CD4-positive, alpha-beta T cell treated with Interleukin-6 at 100 ng/mL for 8 hours (primary cell): ENCODE results near the gene PACRGL.
A peak's percentile ranks its signal among the peaks of the same experiment; 100 is the strongest.

Experiments used
- DNase-seq: peaks from one replicate; pipeline ENCODE4 v3.0.0-alpha.2; 2020; ENCODE audit warnings: mixed read lengths, low spot score

PACRGL gene

DNA sequence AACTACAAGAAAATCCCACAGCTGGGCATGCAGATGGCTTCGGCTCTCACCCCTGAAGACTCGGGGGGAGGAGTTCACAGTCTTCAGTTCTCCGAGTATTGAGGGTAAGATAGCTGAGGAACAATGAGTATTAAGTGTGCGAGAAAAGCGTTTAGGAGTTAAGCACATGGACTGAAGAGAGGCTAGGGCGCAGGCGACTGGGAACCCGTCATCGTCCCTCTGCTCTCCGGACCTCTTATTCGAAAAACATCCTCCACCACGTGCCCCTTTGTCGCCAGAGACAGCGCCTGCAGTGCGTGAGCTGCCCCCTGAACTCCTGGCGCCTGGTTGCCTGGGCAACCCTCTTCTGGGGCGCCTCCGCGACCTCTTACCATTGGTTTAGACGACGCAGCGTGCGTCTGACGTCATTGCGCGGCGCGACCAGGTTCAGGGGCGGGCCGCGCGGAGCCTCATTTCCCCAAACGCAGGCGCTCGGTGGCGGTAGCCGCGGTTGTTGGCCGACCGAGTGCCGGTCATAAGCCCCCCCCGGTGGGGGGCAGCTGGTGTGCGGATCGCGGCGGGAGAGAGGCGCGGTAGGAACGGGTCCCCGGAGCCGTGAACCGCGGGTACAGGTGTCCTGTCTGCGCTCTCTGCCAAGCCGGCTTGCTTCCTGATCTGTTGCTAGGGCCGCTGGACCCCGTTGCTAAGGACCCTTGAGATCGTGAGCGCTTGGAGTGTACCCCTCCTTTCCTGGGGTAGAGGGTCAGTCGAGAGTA lies at the start of gene PACRGL:
Gene PACRGL, plus strand, starts transcription at position 452 of the 755 bp plus-strand sequence. CDS start 4,024 bp downstream, outside the sequence.
- peak; percentile 88 for DNase-seq

DNA sequence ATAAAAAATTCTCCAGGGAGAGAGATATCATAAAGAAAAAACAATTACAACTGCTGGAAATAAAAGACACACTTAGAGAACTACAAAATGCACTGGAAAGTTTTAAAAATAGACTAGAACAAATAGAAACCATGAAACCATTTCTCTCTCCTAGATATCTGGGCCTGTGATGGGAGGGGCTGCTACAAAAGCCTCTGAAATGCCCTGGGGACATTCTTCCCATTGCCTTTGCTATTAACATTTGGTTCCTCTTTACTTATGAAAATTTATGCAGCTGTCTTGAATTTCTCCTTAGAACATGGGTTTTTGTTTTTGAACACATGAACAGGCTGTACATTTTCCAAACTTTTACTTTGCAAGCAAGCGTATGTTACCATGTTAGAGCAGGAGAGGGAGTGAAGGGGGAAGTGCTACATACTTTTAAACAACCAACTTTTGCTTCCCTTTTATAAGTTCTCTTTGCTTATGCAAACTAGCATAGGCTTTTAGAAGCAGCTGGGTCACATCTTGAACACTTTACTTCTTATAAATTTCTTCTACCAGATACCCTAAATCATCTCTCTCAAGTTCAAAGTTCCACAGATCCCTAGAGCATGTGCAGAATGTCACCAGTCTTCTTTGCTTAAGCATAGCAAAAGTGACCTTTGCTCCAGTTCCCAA lies 47.9 kb upstream of the PACRGL start:
- no peak for DNase-seq

DNA sequence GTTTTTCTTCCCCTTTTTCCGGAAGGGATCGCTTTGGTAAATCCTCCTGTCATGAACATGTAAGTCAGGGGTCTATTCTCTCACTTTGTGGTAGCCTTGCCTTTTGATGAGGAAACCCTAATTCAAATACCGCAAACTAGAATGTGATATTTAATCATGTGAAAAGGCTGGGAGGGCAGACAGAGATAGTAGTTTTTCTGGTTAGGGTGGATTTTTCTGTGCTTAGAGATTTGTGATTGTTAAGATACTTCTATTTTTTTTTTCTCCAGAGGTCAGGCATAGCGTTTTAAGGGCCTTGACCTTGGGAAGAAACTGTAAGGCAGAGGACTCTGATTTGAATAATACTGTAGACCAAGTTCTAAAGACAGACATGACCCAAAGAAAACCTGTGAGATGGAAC lies 41.8 kb upstream of the PACRGL start:
- DNase-seq: no peak

DNA sequence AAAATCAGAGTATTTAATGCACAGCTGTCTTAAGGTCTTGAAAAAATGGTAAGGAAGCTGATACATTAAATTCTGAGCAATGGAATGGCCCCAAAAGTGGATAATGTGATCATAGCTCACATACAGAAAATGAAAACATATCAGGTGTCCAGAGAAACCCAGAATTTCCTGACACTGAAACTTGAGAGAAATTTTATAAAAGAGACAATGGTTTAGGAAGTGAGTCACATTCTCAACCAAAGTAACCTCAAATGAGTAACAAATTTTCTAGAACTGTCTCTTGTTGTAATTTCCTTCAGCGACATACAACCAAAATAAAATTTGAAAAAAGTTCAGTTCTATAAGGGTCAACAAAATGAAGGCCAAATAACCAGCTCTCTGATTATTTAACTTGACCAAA lies 37.4 kb upstream of the PACRGL start:
- no peak for DNase-seq

DNA sequence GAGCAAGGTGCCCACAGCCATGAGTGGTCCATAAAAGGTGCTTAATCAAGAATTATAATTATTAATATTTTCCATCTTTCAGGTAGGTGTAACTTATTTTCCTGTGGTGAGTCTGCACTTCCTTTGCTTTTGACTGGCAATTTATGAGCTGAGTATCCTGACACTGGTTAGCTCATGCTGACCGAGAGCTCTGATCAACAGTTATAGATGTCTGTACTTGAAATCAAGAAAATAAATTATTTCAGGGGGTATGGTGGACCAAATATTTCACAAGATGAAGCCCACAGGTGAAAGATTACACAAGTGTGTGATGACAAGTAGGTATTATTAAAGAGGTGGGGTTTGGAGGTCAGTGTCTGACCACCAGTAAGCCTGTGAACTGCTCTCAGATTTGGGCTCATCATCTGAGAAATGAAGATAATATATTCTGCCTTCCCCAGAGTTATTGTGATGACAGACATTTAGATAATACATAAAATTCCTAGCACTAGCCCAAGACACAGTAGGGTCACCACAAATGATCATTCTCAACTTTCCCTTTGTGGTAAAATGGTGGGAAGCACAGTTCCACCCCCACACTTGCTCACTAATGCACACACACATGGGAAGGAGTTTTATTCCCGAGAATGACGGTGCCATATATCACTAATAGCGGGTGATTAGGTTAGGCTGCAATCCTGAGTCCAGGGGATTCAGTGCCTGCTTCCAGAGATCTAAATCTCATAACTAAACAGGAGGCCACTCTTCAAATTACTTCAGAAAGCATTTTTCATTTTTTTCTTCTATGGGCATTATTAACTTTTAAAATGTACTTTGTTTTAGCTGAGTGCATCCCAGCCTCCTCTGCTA lies 34.0 kb upstream of the PACRGL start:
- DNase-seq: no peak

DNA sequence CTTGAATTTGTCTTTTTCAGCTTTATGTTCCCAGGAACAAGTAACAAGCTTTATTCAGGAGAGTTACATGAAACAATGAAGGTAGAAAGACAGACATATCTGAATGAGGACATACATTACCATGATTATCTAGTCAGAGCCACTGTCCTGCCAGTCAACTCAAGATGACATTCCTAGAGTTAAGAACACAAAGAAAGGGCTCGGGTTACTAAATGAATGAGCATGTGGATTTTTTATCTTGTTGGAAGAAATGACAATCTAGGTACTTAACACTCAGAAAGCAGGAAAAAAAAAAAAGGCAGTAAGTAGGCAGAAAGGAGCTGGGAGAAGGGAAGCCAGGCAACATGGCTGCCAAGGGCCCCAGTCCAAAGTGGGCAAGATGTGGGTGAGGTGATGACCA lies 28.0 kb upstream of the PACRGL start:
- DNase-seq: no peak

DNA sequence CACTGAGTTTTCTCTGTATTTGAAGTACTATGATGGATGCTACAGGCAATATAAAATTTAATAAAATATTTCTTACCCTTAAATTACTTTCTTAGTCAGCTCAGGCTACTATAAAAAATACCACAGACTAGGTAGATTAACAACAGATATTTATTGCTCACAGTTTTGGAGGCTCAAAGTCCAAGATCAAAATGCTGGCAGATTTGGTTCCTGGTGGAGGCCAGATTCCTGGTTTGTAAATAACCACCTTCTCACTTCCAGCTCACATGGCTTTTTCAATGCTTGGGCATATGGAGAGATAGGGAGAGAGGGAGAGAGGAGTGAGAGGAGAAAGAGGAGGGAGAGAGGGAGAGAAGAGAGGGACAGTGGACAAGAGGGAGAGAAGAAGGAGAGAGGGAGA lies 24.5 kb upstream of the PACRGL start:
- DNase-seq: no peak

DNA sequence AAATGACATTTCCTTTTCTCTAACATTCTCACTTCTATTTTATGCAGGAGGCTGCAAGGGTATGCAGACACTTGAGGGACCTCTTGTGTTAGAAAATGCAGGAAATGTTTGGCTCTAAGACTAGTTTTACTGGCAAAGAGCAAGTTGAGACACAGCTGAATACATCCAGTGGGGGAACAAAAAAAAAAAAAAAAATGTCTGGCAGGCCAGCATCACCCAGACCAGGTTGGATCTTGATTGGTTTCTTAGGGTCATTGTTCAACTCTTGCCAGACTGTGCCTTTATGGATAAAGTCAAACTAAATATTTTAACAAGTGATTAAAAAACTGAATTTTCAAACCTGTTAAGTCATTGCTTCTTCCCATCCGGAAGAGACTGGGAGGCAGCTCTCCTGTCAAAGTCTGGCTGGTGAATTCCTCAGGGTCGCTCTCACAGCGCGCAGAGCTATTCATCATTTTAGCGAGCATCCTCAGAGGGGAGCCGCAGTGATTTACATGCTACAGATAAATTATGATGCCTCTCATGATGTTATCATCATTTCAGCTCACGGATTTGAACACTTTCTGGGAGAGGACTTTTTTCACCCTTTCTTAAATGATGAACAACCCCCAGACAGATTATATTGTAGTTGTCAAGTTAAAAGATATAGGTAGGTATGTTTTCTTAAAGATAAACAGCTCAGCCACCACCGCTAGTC lies 23.6 kb upstream of the PACRGL start:
- DNase-seq: no peak

DNA sequence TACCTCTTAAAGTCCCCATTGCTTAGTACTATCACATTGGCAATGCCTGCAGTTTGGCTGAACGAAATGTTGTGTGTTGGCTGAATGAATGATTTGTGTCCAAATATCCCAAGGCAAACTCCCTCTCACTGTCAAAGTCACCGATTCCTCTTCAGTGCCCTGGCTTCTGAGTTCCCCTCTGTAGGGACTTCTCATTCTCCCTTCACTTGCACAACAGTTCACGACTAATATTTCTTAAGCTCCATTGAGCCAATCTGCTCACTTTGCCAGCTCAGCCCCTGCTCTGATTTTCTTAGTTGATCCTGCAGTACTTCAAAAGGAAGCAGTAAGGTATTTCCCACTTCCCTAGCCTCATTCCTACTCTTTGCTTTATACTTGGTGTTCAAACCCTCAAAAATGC lies 21.9 kb upstream of the PACRGL start:
- no peak for DNase-seq

DNA sequence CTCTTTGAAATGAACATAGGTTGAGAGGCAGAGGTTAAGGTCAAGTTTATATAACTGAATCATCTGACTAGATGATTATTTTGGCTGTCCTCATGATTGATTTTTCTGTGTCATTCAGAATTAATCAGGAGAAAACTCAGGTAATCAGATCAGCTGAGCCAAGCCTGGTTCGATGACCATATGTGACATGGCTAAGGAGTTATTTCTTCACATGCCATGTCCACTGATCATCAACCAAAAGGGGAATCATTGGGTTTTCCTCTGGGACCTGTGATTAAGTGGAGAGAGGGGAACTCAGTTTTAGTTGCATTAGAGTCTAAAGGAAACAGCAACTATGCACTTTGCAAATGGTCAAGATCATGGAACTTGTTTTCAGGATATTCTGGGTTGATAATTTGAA lies 20.3 kb upstream of the PACRGL start:
- no peak for DNase-seq

DNA sequence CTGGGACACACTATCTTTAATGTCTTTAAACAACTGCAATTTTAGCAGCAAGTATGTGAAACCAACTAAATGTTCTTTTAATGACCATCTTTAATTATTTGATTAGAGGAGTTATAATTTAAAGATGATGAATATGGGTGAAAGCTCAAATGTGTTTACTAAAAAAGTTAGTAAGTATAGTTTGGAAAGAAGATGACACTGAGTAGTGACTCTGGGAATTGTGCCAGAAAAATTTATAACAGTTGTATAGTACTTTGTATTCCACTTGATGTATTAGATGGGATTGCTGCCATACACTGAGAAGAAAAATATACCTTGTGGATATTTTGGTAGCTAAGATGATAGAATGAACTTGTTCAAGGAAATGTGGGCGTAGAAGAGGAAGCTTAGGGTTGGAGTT lies 19.5 kb upstream of the PACRGL start:
- DNase-seq: no peak

DNA sequence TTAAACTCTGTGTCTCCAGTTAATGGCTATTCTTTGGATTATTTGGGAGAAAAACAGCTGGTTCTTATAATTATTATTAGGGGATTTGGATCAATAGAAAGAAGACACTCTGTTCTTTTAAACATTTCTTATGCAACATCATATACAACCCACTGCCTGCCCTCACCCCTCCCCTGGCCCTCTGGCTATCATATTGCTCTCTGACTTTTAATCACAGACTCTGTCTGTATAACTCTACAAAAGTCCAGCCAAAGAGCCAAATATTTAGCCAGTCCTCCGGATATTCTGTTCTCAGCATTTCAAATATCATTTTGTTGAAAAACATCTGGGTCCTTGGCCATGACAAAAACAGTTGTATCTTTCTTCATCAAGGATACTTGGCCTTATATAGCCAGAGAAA lies 19.0 kb upstream of the PACRGL start:
- no peak for DNase-seq

DNA sequence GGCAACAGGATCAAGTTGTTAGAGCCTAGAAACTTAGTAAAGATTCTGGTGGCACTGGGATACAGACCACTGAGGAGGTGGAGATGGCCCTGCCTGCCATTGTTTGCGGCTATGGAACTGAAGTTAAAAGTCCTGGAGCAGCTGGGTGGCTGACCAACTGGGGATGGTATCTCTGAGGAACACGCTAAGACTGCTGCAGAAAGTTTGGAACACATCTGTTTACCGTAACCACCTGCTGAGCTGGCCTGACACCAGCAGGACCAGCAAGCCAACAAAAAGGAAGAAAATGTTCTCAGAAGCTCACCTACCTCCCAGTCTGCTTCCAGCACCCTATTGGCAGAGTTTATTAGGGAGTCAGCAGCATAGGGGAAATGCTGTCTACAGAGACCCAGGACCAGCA lies 17.4 kb upstream of the PACRGL start:
- no peak for DNase-seq

DNA sequence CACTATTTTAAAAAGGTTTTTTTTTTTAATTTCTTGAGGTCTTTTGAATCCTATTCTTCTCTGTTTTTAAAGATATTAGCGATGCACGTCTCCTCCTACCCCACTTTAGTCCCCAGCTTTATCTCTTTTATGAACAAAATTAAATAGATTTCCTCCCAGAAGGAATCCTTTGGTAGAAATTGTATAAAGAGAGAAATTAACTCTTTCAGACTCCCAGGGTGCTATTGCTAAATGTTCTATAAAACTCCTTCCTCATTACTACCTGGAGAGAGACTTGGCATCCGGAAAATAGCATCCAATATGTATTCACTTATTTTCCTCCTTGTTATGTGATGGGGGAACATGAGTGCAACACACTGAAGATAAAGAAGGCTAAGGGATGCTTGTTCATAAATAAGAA lies 16.5 kb upstream of the PACRGL start:
- DNase-seq: no peak

DNA sequence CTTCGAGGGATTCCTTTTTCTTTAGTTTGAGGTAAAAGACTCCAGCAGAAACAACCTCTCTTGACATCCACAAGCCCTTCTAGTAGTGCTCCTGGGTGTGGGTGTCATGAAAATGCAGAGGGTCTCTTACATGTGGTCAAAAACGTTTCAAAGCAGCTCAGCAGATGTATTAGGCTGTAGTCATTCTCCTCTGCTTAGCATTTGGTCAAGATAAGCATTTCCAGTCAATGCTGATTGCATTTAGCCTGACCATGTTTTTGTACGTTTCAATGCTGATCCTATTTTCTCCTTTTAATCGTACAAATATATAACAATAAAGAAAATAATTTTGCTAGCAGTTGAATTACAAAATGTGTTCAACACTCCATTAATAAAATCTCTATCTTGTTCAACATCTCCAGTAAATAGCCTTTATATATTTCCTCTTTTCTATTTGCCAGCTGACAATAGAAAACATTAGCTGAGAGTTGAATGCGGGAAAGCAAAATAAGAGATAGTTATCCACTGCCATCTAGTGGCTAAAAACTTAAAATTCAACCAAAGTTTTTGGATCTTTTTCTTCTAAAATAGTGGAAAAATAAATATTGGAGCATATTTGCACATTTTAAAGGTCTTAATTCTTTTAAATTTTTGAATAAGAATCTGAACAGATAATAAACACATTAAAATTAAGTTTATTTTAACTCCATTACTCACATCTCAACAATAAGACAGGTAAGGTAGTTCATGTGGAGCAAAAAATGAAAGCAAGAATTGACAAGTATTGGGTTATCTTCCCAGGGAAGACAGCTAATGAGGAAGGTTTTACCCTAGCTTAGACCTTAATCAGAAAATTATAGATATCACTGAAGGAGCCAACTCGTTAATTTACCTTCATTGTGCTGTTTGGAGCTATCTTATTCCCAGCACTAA lies 15.2 kb upstream of the PACRGL start:
- DNase-seq: no peak

DNA sequence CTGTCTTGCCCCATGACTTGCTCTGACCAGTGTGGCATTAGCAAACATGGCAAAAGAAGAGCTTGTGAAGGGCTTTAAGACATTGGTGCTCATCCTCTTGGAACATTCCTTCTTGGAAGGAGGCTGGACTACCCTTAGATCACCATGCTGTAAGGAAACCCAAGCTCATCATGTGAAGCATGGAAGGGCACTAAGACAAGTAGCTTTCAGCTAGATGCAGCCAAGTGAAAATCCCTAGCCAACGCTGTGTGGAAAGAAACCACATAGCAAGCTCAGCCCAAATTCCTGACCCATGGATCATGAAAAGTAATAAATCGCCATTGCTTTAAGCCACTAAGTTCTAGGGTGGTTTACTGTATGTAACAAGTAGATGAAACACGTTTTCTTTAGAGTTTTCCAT lies 12.4 kb upstream of the PACRGL start:
- DNase-seq: no peak

DNA sequence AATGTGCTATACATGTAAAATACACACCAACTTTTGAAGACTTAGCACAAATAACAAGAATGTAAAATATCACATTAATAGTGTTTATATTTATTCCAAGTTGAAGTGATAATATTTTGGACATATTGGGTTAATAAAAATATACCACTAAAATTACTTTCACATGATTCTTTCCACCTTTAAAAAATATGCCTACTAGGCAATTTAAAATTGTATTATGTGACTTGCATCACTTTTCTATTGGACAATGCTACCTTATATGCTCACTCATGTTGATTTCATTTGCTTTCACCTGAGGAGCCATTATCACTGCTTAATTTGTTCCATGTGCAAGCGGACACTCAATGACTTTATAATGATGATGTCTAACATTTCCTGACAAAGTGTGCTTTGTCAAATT lies 3.4 kb upstream of the PACRGL start:
- DNase-seq: no peak

DNA sequence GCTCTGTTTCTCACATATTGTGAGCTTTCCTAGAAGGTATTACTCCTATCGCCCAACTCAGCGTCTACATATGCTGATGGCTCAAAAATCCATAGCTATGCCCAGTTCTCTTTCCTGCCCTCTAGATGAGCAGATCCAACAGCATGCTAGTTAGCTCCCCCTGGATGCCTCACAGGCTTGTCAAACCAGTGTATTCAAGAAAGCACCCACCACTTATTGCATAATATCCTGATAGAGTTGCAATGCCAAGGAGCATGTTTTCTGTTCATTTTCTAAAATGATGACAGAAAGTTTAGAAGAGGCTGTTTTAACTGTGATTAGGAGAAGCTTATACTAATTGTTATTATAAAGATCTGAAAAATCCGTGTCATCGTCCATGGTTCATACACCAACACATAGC lies 1.9 kb upstream of the PACRGL start:
- DNase-seq: no peak

DNA sequence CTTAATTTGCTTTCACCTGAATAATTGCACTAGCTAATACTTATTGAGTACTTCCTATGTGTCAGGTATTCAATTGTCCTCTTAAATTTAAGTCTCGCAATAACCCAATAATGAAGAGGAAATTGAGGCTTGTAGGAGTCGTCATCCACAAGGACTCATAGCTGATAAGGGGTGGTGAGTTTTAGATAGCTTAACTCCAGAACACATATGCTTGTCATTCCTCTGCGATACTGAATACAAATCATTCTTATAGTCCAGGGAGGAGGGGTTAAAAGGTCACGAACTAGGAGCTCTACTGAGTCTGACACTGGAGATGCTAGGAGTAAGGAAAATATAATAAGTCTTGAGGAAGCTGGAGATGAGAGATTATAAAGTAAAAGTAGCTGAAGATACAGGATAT lies 1.4 kb upstream of the PACRGL start:
- DNase-seq: no peak

DNA sequence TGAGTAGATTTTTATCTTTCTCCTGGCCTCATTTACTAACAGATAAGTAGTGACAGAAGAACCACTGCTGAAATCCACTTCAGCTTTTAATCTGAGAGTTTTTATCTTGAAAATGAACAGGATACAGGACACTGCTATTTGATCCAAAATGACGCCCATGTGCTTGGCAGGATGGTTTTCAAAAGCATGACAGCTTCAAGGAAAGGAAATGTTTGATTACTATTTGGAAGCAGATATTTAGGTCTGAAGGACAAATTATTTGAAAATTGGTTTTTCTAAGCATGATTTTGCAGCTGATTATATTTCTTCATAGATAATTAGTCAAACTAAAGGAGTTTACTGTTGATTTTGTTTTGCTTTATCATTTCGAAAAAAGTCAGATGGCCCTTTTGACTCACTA lies 11.1 kb downstream of the PACRGL start:
- no peak for DNase-seq

DNA sequence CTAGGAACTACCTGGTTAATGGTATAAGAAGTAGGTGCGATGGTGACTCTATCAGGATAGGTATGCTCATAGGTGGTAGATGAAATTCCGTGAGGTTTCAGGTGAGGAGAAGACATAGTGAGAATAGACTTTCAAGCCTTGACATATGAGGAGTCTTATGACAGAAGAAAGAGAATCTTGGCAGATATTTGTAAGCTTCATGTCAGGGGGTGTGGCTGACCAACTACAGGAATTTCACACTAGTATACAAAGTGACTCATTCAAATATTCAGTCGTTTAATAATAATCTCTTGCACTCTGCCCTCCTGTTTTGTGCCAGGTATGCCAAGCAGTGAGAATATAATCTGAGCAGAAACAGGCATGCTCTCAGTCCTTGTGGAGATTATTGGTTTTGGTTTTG lies 22.8 kb downstream of the PACRGL start:
- no peak for DNase-seq
